NCI-H146 treated with DMSO at 0.1 percent for 48 hours (cell line): Measurements from ENCODE around the gene ARHGAP10.

Source experiments
- DNase-seq: peaks from one replicate; lab custom pipeline; 2025; ENCODE audit not compliant: unreplicated experiment; lab: John Stamatoyannopoulos, UW

Gene ARHGAP10

DNA sequence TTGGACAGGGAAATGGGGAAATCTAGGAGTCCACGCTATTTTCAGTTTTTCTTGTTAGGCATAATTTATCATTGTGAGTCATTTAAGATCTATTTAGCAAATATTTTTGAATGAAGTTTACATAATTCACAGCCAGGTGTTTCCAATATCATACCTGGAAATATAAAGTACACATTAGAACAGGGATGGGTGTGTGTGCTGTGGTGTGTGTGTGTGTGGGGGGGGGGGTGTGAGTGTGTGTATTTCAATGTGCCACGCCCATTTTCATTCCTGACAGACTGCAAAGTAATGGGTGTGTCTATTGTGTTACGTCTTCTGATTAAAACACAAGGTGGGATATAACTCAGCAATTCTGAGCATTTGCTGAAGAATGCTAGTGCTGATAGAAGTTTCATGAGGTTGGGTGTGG is 33.2 kb downstream of the ARHGAP10 start:
- DNase-seq = no peak

DNA sequence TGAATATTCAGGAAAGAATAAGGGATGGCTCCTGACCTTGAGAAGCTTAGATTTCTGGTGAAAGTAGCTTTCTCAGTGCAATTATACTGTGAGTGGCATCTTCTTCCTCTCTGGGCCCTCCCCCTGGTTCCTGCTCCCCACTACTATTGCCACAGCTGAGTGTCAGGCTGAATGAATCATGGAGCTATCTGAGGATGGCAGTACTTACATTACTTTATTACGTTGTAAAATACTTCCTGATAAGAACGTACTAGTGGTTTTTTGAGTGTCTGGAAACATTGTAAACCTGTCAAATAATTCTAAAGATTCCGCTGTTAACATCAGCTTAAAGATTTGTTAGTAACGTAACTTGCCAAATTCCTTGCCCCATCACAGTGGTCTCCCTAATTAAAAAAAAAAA is 36.2 kb downstream of the ARHGAP10 start:
- no peak for DNase-seq

DNA sequence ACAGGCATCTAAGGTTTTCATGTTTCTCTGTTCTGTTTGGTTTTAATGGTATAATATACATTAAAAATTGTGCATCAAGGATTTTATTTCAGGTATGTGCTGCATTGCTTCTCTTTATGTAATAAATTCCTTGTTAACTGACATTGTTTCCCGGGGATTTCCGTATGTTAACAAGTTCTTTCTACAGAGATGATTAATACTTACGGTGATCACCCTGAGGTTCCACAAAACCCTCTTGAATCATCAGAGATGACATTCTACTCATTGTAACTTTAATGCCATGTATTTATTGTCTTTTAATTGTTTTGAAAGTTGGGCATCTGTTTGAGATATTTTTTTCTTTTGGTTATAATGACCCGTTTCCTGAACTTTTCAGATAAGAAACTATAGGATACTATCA is 37.5 kb downstream of the ARHGAP10 start:
- DNase-seq = no peak

DNA sequence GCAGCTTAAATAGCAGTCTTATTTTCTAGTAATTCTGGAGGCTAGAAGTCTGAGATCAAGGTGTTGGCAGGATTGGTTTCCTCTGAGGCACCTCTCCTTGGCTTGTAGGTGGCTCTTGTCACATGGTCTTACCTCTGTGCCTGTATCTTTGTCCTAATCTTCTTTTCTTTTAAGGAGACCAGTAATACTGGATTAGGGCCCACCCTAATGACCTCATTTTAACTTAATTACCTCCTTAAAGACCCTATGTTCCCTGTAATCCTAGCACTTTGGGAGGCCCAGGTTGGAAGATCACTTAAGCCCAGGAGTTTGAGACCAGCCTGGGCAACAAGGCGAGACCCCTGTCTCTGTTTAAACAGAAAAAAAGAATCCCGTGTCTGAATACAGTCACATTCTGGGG is 38.9 kb downstream of the ARHGAP10 start:
- DNase-seq = no peak

DNA sequence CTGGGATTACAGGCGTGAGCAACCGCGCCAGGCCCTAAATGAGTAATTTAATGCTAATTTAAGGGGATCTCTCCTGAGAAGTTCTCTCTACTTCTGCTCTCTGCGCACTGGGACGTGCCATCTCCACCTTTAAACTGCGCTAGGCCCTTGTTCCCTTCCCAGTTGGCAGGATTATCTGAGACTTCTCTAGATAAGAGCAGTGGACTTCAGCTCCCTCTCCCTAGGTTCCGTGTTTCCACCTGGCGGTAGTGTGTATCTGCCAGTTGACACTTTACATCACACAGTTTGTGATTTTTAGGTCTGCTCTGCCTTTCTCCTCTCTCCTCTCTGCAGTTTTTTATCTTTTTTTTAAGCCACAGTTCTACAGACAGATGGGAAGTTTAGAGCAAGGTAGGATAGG is 40.2 kb downstream of the ARHGAP10 start:
- DNase-seq = no peak

DNA sequence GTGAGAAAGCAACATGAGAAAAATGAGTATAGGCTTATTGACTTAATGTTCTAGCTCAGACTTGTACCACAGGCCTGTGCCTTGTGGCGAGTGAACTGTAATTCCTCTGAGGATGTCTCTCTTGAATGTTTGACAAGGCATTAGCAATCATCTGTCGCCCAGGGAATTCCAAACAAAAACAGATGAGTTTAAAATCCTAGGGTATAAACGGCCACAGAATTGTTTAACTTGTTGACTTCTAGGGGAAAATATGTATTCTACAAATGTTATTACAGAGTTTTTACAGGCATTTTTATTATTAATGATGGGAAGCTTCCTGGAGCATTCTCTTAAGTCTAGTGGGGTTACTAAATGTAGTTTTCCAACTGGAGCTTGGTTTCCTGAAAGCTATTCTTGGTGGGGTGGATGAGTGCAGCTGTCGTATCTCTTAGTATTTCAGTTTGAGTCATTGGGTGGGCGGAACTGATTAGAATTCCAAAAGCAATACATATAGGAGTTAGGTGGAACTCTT is 40.6 kb downstream of the ARHGAP10 start:
- no peak for DNase-seq

DNA sequence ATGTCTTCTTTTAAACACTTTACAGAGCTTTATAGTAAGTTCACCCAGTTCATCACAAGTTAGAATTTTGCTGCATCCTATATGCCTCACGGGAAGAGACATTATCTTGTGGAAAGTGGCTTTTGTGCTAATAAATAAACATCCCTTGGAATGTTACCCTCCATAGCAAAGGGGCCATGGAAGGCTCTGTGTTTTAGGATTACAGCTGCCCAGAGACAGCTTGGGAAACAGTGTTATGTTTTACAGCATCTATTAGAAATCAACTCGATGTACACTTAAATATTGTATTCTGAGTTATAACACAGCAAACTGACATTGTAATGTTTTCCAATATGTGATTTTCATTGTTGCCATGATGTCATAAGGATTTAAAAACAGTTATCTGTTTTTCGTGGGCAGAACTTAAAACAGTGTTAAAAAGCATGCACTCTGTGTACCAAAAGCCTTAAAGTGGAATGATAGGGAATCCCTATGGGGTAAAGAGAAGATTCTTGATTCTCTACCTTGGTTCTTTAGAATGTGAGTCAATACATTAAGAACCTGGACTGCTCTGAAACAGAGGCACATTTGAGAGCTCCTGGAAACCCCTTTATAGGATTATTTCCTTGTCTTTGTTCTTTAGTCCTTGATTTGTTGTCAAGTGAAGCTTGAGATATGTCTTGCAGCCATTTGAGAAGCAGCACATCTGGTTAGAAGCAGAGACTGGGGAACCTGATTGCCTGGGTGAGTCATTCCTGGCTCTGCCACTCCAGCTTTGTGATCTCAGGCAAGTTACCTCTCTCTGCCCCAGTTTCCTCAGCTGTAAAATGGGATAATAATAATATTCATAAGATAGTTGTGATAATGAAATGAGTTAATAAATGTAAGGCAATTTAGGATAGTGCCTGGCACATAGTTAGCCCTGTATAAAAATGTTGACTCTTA is 41.6 kb downstream of the ARHGAP10 start:
- no peak for DNase-seq

DNA sequence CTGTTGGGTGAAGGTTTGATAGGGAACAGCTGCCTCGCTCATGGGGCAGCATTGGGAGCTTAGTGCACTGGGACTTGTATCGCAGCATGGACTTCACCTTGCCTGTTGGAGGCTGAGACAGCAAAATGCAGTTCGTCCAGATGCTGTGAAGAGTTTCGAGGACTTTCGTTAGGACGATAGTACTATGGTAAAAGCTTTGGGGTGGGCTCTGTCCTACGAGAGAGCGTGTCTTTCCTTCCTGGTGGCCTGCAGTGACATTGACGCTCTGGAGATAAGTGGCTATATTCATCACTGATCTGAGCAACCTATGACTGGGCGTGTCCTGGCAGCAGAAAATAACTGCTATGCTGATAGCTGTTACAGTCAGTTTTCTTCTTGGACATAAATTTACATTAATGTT is 44.8 kb downstream of the ARHGAP10 start:
- no peak for DNase-seq

DNA sequence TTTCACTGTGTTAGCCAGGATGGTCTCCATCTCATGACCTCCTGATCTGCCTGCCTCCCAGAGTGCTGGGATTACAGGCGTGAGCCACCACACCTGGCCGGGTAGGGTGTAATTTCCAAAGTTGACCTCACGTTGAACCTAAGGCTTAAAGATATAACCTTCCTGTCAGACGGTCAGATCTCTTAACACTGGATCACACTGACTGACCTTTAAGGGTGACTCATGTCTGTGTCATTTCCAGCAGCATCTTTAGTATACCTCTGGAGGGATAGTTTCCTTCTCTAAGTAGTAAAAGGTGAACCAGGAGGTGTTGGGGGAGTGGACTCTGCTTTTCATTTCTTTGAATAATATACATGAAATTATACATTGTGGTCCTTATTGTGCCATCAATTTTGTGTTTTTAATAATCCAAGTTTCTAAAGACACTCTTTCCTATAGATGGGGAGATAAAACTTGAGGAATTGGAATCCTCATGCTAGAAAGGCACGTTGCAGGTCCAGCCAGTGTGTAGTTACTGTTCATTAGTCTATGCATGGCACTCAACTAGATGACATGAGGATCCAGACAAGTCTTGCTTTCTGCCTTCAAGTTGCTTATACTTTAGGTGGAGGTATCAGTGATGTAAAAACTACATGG is 45.7 kb downstream of the ARHGAP10 start:
- no peak for DNase-seq

DNA sequence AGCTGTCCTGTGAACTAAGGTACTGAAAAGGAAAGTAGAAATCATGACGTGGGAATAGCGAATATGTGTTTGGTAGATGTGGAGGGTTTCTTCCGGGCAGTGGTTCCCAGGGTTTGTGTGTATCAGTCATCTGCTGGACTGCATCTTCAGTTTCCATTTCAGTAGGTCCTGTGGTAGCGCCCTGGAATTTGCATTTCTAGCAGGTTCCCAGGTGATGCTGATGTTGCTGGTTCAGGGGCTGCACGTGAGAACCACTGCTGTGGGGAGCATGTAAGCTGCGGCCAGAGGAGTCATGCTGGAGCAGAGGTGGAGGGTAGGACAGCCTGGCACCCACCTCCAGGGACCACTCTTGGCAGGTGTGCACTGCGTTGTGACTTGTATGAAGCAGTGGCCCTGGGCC is 47.1 kb downstream of the ARHGAP10 start:
- no peak for DNase-seq

DNA sequence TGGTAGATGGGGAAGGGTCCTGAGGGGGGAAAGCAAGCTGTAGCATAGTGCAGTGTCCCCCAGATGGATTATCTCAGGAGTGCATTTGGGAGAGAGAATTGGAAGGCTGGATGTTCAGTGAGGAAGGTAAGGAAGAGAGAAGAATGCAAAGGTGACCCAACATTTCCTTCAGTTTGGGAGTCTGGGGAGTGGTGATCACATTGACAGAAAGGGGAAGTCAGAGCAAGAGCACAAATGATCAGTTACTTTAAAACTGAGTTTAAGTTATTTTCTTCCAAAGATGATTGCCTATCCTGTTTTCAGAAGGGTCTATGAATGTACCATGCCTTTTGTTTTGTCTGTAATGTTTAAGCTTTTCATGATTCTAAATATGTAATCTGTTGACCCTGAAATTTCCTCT is 47.6 kb downstream of the ARHGAP10 start:
- no peak for DNase-seq

DNA sequence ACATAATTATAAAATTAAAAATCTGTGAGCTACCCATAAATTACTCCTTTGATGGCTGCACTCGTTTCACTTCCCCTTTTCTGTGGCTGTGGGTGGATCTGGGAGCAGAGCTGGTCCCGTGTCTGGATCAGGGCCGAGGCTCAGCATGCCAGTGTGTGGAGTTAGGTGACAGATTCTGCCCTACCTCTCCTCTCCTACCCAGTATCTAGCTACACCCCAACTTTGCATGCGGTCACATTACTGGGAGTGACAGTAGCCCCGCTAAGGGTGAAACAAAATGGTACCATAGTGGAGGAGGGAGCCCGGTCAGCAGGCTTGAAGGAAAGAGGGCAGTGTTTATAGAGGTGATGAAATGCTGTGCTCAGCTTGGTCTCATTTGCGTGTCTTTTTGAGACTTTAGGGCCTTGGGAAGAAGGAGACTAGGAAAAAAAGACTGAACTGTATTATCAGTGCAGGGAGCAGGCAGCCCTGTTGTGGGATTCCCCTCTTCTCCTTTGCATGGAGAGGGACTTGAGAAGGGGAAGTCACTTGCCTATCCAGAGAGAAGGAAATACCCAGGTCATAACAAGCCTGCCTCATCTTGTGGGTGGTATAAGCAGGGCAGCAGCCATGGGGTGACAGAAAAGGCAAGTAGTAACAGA is 48.4 kb downstream of the ARHGAP10 start:
- DNase-seq = no peak

DNA sequence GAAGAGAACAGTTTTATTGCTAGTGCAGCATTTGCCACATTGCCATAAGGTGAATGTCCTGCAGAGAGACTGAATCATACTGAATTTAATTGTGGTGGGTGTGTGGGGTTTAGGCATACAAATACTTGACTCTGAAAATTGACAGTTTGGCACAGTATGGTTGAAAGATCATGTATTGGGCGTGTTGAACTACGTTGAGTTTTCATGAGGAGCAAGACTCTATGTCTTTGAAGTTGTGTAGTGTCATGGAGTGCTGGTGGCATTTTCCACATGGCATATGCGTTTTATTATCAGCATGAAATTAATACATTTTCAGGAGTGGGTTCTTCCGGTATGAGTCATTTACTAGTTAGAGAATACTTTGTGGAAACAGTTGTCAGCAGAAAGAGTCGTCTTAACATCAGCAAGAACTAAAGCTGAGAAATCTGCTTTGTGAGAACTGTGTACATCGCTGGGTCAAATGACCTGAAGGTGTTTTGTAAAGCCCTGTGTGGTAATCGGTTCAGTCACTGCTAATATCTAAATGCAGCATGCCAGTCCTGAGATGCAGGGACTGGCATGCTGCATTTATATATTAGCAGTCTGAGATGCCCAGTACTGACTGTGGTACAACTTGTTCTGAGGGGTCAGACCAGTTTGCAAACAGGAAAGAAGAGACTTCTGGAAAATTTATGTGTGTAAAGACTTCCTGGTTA is 50.3 kb downstream of the ARHGAP10 start:
- DNase-seq = no peak

DNA sequence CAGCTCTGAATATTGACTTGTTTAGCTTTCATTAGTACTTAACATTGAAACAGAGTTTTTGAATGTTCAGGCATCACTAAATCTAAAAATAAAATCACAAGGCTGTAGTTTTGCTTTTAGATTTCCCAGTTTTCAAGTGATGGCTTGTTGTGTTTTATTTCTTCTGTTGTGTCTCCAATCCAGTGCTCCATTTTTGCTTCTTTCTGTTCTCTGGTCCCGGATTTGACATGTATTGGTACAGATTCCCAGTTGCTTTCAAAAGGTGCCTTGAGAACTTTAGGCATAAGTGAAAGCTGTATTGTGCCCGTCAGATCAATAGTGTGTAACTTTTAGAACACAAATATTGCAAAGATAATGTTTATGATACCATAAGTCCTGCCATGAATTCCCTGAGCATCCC is 53.2 kb downstream of the ARHGAP10 start:
- DNase-seq = no peak

DNA sequence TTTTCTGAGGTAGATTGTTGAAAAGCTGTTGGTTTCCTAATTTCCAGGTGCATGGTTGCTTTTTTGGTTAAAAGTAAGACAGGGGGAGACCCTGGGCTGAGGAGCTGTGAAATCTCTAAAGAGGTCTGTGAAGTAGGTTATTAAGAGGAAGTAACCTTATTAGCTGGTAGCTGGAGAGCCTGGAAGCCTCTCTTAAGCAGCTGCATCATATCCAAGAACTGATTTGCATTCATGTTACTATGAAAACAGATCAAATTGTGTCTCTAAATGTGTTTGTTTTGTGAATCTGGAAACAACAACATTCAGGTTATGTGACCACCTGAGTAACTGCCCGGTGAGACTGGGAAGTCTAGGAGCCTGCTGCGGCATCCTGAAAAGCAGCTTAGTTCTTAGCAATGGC is 54.1 kb downstream of the ARHGAP10 start:
- no peak for DNase-seq

DNA sequence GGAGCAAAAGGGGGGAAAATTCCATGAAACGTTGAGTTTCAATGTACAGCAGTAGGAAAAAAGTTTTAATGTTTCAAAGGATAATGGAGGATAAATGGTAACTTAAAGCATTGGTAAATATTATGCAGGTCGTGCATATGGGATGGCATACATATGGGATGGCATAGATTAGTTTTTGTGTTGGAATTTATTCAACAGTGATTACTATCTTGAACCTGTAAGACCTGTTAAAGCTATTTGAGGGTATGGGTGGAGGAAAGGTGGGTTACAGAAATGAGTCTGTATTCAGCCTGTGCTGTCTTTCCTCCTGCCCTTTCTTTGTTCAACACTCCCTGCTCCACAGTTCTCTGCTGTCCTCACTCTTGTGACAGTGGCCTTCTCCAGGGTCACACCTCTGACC is 54.6 kb downstream of the ARHGAP10 start:
- no peak for DNase-seq

DNA sequence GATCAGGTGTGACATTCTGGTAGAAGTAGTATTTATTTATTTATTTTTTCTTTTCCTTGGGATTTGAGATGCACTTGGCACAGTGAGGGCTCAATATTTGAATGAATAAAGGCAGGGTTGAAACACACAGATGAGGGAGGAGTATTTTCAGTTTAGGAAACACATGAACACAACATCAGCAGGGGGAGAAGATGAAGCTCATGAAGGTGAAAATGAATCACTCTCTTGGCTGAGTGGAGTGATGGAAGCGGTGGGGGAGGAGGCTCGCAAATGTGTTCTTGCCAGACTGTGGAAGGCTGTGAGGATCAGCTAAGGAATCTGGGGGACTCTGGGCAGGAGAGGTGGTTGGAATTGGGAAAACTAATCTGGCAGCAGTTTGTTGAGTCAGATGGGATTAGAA is 55.3 kb downstream of the ARHGAP10 start:
- no peak for DNase-seq

DNA sequence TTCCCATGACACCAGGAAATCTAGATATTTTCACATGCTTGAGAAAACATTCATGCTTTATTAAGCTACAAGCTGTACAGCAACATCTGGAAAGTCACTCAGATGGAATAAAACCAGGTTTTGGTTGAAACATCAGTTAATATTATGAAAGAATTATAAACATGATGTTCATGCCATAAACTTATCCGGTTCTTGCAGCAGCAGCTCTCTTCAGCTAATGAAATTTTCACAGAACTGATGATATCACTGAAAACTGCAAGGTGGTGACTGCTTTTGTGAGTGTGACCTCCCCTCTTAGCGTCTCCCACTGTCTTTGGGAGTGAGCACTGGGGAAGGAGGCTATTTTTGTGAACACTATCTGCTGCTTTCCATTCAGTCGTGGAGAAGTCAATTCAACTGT is 56.9 kb downstream of the ARHGAP10 start:
- no peak for DNase-seq

DNA sequence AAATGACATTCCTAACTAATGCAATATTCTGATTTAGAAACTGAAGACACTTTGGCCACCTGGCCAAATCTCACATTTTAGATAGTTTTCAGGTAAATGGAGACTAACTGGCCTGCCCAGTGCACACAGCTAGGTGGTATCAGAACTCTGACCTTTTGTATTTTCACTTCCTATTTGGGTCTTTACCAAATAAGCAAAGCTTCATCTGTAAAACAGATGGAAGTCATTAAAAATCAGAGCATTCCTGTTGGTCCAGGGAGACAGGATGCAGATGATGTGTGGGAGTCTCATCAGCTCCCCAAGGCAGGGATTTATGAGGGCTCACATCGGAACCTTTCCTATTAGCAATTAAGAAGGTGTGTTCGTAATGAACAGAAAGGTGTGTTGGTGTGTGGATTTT is 57.7 kb downstream of the ARHGAP10 start:
- no peak for DNase-seq

DNA sequence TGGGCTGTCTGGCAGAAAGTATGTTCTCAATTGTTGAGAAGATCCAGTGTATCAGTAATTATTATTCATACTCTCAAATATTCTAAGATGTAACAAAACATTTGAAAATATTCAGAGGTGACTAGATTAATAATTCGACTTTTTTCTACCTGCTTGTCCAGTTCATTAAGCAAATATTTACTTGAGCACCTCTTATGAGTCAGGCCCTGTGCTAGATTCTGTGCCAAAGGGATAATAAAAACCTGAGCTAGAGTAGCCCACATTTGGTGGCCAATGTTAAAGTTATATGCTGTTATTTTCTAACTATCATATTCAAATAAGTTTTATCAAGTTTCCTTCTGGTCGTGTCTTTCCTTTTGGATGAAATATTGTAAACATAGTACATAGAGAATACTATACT is 58.5 kb downstream of the ARHGAP10 start:
- DNase-seq = no peak

DNA sequence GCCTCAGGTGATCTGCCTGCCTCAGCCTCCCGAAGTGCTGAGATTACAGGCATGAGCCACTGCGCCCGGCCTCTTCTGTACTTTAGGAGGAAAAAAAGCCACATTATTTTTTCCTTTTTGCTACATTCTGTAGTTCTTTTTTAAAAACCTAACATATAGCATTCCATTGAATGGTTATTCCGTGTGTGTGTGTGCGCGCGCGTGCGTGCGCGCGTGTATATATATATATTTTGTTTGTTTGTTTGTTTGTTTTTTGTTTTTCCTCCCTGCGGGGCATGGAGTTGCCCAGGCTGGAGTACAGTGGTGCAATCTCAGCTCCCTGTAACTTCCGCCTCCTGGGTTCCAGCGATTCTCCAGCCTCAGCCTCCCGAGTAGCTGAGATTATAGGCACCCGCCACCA is 59.5 kb downstream of the ARHGAP10 start:
- no peak for DNase-seq
